Measurements from ENCODE around the gene TRIM63. TPM values are rescaled to one million over a fixed set of nuclear protein-coding genes. Genes with fewer than 3 reads are reported as not detected.

Gene TRIM63
- polyA plus RNA-seq, 3 donors from 2014 or later: 0.14 TPM; not detected in 2

DNA sequence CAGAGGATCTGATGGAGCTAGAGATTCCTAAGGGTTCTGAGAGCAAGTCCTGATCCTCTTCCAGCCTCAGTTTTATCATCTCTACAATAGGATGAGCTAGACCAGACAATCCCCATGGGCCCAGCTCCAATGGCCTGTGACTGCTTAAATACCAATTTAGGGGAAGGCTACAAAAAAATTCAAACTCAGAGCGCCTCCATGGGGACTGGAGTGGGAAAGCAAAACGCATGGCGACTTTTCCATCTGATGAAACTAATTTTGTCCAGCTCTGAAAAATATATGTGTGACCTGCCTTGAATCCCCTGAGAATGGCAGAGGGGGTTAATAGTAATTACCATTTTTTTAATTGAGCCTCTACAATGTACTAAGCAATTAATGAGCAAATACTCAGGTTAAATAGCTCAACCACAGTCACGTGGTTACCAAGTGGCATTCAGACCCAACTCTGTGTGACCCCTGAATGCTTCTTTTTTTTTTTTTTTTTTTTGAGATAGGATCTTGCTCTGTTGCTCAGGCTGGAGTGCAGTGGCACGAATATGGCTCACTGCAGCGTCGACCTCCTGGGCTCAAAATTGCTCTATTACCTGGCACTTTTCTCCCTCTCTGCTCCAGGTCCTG is 37.5 kb downstream of the TRIM63 start:
- DNase-seq: no peak
- Mint-ChIP-seq H3K9me3 (no peaks in the 10 kb centered on the region), H3K36me3 (no peaks in the 10 kb centered on the region), H3K27ac (no peak overlapping the region), H3K4me1 (peaks cover 5 to 8% of the 10 kb centered on the region in 2 donors), H3K4me3 (no peak overlapping the region), H3K27me3 (ENCODE audit: low read depth in 3 of 3) (peaks cover 2 to 8% (median 5%) of the 10 kb centered on the region in 3 donors)

DNA sequence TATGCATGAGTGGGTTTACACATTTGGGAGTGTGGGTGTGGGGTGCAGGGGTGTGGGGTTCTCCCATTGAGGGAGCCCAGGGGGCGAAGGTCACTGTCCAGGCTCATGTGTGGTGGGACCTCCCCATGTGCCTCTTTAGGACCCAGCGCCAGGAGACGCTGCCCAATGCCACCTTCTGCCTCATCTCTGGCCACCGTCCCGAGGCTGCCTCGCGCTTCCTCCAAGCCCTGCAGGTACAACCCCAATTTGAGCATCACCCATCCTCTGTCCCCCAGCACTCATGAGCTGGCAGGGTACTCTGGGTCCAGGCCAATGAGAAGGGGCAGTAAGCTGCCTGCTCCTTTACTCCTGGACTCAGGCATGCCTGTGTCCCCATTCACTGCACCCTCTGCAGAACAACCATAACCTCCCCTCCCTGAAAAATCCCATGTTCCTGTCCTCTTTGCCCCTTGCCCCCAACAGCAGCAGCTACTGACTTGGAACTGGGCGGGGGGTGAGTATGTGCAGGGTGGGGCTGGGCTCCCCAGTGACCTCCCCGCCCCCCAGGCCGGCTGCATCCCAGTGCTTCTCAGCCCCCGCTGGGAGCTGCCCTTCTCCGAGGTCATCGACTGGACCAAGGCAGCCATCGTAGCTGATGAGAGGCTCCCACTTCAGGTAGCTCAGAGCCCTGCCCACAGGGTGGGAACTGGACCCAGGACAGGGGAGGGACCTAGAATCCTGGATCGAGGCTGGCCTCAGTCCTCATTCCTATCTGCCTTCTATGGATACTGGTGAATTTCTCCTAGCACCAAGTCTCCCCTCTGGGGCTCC is 38.2 kb downstream of the TRIM63 start:
- H3K4me1 Mint-ChIP-seq: peaks cover 0 to 1% of the 10 kb centered on the region in 2 donors
- no peaks in the 10 kb centered on the region for H3K9me3 Mint-ChIP-seq
- no peaks in the 10 kb centered on the region for H3K36me3 Mint-ChIP-seq
- no peak for DNase-seq
- H3K4me3 Mint-ChIP-seq: no peak overlapping the region
- H3K27ac Mint-ChIP-seq: no peak overlapping the region
- H3K27me3 Mint-ChIP-seq (ENCODE audit: low read depth in 3 of 3): peaks cover 2 to 8% (median 5%) of the 10 kb centered on the region in 3 donors

DNA sequence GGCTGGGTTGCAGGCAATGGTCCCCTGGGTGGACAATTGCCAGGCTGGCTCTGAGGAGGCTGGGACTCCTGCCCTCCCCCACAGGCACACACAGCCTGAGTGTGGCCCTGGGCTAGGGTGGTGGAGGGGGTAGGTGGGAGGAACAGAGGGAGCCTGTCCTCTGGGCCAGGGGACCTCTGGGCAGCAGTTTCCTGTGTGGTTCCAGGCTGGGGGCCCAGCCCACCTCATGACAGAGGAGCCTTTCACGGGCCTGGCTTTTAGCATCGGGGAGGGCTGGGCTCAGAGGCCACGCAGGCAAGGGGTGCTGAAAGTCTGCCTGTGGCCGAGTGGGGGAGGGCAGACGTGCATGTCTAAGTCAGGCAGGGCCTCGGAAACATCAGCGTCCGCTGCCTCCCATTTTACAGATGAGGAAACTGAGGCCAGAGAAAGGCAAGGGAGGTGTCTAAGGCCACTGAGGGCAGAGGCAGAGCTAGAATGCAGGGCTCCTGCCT is 38.9 kb downstream of the TRIM63 start:
- H3K36me3 Mint-ChIP-seq: no peaks in the 10 kb centered on the region
- H3K4me1 Mint-ChIP-seq: no peaks in the 10 kb centered on the region
- H3K9me3 Mint-ChIP-seq: no peaks in the 10 kb centered on the region
- DNase-seq: no peak
- peaks cover 2 to 8% (median 3%) of the 10 kb centered on the region in 3 donors for H3K27me3 Mint-ChIP-seq (ENCODE audit: low read depth in 3 of 3)
- no peak overlapping the region for H3K4me3 Mint-ChIP-seq
- H3K27ac Mint-ChIP-seq: no peak overlapping the region

DNA sequence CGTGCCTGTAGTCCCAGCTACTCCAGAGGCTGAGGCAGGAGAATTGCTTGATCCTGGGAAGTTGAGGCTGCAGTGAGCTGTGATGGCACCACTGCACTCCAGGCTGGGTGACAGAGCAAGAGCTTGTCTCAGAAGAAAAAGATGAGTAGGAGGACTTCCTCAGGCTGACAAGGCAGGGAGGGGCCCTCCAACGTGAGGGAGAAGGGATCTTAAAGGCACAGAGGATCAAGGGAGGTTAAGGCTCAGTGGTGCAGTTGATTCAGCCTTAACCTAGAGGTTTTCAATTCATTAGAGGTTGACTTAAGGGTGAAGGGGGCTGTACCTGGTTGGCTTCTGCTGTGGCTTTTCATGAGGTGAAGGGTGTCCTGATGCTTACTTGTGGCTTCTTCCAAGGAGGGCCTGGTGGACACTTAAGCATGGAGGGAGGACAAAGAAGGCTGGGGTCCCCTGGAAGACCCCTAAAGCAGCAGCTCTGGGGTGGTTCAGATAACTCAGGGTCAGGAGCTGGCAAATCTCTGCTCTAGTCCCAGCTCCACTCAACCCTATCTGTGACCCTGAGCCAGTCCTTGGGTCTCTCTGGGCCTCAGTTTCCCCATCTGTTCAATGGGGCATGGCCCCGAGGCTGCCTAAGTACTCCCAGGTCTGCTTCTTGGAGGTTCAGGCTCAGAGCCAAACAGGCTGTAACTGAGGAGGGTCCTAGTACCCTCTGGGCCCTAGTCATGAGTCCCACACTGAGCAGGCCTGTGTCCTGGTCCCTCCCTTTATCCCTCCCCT is 39.5 kb downstream of the TRIM63 start:
- no peak for DNase-seq
- H3K27me3 Mint-ChIP-seq (ENCODE audit: low read depth in 3 of 3): peaks cover 2 to 9% (median 3%) of the 10 kb centered on the region in 3 donors
- H3K27ac Mint-ChIP-seq: no peak overlapping the region
- no peak overlapping the region for H3K4me3 Mint-ChIP-seq
- H3K9me3 Mint-ChIP-seq: no peaks in the 10 kb centered on the region
- no peaks in the 10 kb centered on the region for H3K36me3 Mint-ChIP-seq
- no peaks in the 10 kb centered on the region for H3K4me1 Mint-ChIP-seq

DNA sequence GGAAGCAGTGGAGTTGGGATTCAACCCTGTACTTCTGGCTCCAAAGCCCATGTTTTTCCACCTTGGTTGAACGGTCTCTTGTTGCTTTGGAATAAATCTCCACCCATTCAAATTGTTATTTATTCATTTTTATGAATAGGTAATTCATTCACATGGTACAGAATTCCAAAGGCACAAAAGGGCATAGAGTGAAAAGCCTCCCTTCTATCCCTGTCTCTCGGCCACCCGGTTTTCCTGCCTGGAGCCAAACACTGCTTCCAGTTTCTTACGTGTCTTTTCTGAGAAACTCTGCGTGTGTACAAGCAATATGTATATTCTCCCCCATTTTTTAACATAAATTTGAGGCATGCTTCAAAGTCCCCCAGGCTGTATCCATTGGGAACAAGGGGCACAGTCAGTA is 41.9 kb downstream of the TRIM63 start:
- Mint-ChIP-seq H3K27me3 (ENCODE audit: low read depth in 3 of 3) (peaks cover 2 to 3% (median 2%) of the 10 kb centered on the region in 3 donors), H3K4me1 (no peaks in the 10 kb centered on the region), H3K36me3 (no peaks in the 10 kb centered on the region), H3K9me3 (no peaks in the 10 kb centered on the region), H3K27ac (no peak overlapping the region), H3K4me3 (no peak overlapping the region)
- no peak for DNase-seq

DNA sequence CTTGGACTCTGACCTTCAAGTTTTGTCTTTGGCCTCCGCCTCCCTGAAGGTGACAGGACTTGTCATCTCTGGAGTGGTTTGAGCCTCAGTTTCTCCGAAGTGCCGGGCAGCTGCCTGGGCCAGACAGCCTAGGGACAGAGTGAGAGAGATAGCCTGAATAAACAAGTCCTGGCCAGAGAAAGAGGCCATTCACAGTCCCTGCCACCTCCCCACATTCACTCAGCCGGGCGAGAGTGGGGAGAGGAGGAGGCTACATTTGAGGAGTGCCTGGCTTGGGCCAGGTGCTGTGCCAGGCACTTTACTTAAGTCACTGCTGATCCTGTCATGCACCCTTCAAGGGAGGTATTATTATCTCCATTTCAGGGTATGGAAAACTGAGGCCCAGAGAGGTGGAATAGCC is 42.4 kb downstream of the TRIM63 start:
- Mint-ChIP-seq H3K4me1 (no peaks in the 10 kb centered on the region), H3K36me3 (no peaks in the 10 kb centered on the region), H3K27ac (no peak overlapping the region), H3K27me3 (ENCODE audit: low read depth in 3 of 3) (peaks cover 2 to 3% (median 2%) of the 10 kb centered on the region in 3 donors), H3K9me3 (no peaks in the 10 kb centered on the region), H3K4me3 (no peak overlapping the region)
- DNase-seq: no peak

DNA sequence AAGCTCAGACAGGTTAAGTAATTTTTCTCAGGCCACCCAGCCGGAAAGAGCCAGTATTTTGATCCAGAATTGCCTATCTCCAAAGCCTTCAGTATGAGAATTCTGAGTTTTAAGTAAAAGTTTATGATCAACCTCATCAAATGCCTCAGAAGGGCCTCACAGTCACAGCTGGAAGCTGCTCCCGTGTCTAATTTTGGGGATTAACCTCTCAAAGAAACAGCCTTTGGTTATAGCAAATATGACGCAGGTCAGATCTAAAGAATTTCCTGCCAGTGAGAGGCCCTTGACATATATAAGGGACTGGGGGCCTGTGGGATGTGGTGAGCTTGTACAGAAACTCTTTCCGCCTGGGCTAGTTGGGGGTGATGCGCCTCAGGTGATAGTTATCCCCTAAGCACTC is 43.6 kb downstream of the TRIM63 start:
- Mint-ChIP-seq H3K4me1 (peaks cover 4 to 5% of the 10 kb centered on the region in 2 donors), H3K4me3 (no peak overlapping the region), H3K27ac (no peak overlapping the region), H3K27me3 (ENCODE audit: low read depth in 3 of 3) (peaks cover 0 to 2% (median 2%) of the 10 kb centered on the region in 3 donors), H3K36me3 (no peaks in the 10 kb centered on the region), H3K9me3 (no peaks in the 10 kb centered on the region)
- DNase-seq: no peak

DNA sequence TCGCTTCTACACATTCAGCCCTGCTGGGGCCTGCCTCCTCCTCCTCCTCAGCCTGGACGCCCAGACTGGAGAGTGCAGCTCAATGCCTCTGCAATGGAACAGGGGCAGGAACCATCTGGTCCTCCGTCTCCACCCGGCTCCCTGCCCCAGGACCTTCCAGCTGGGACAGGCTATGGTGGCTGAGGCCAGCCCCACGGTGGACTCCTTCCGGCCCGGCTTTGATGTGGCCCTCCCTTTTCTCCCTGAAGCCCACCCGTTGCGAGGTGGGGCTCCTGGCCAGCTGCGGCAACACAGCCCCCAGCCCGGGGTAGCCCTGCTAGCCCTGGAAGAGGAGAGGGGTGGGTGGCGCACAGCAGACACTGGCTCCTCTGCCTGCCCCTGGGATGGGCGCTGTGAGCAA is 44.4 kb downstream of the TRIM63 start:
- no peaks in the 10 kb centered on the region for H3K36me3 Mint-ChIP-seq
- no peak overlapping the region for H3K27ac Mint-ChIP-seq
- H3K27me3 Mint-ChIP-seq (ENCODE audit: low read depth in 3 of 3): peaks cover 0 to 2% (median 2%) of the 10 kb centered on the region in 3 donors
- no peaks in the 10 kb centered on the region for H3K9me3 Mint-ChIP-seq
- H3K4me3 Mint-ChIP-seq: no peak overlapping the region
- DNase-seq: no peak
- H3K4me1 Mint-ChIP-seq: peaks cover 4 to 5% of the 10 kb centered on the region in 2 donors

DNA sequence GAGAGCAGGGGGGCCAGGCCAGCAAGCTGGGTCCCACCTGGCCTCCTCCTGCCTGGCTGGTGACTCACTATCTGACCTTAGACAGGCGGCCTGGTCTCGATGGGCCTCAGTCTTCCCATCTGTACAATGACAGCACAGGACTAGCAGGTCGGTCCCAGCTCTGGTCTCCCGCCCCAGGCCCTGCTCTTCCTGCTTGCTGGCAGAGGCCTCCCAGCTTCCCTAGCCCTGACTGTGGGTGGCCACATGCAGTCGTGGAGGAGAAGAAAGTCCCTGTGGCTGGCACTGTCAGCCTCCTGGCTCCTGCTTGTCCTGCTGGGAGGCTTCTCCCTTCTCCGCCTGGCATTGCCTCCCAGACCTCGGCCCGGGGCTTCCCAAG is 45.0 kb downstream of the TRIM63 start:
- H3K27ac Mint-ChIP-seq: no peak overlapping the region
- peaks cover 0 to 2% (median 2%) of the 10 kb centered on the region in 3 donors for H3K27me3 Mint-ChIP-seq (ENCODE audit: low read depth in 3 of 3)
- no peak overlapping the region for H3K4me3 Mint-ChIP-seq
- no peak for DNase-seq
- peaks cover 4 to 5% of the 10 kb centered on the region in 2 donors for H3K4me1 Mint-ChIP-seq
- H3K36me3 Mint-ChIP-seq: no peaks in the 10 kb centered on the region
- no peaks in the 10 kb centered on the region for H3K9me3 Mint-ChIP-seq

DNA sequence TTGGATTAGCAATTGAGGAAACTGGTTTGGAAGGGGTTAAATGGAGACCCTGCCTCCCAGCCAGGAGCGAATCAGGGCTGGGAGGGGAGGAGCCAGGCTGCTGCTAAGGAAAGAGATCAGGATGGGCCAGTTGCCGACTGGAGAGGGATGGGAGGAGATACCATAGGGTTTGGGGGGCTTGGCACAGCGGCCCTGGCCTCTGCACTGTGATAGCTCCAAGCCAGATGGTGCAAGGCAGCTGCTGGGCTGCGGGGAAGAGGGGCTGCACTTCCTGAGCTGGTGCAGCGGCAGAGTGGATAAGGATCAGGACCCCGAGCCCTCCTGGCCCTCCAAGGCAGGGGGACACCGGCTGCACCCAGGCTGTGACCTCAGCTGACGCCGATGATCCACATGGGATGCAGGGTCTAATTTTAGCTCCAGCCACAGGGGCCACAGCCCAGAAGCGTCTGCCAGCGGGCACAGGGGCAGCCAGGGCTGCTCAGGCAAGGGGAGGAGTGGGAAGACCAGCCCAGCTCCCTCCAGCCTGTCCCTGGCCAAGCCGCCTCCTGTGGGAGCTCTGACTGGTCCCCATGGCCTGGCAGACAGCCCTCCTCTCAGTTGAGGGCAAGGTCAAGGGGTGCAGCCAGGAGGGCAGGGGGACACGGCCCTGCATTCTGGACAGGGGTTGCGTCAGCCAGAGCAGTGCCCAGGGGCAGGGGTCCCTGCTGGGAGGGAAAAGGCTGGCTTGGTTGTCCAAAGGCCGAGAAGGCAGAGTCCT is 45.6 kb downstream of the TRIM63 start, which contains the start of gene EXTL1:
TSS of gene EXTL1 (plus strand) at position 129 of the 757 bp plus-strand sequence. CDS start 872 bp downstream, outside the sequence.
- H3K9me3 Mint-ChIP-seq: no peaks in the 10 kb centered on the region
- peaks cover 0 to 2% (median 2%) of the 10 kb centered on the region in 3 donors for H3K27me3 Mint-ChIP-seq (ENCODE audit: low read depth in 3 of 3)
- H3K4me3 Mint-ChIP-seq: no peak within 1 kb of the TSS
- H3K36me3 Mint-ChIP-seq: no peaks in the 10 kb centered on the region
- peak within 1 kb of the TSS in 1 of 6 donors; percentile 17 for H3K27ac Mint-ChIP-seq
- no peak for DNase-seq
- H3K4me1 Mint-ChIP-seq: peaks cover 4 to 5% of the 10 kb centered on the region in 2 donors

DNA sequence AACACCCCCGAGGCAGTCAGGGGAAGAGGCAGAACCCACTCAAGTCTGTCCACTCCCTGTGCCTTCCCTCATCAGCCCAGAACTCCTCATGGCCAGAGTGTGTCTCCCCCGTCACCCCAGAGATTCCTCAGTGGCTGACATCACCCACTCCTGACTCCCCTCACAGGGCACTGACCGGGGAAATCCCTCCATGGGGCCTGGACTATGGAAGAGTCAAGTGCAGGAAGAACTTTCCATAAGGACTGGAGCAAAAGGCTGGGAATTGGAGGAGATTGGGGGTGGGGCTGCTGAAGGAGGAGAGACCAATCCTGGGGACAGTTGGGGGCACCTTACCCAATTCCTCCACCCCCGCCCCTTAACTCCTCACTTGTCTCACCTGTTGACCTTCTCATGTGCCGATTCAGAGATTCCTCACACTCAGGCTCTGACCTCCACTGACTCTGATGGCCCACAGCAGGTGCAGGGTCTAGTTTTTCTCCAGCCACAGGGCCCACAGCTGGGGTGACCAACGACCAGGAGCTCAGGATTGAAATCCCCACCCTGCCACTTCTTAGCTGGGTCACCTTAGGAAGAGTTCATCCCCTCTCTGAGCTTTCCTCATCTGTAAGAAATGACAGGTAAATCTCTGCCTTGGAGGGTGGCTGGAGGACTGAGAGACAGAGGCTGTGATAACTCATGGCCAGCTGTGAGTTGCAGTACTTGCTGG is 46.3 kb downstream of the TRIM63 start:
- no peak for DNase-seq
- H3K36me3 Mint-ChIP-seq: no peaks in the 10 kb centered on the region
- no peak overlapping the region for H3K27ac Mint-ChIP-seq
- H3K9me3 Mint-ChIP-seq: no peaks in the 10 kb centered on the region
- no peak overlapping the region for H3K4me3 Mint-ChIP-seq
- peaks cover 4 to 5% of the 10 kb centered on the region in 2 donors for H3K4me1 Mint-ChIP-seq
- peaks cover 0 to 3% (median 0%) of the 10 kb centered on the region in 3 donors for H3K27me3 Mint-ChIP-seq (ENCODE audit: low read depth in 3 of 3)

DNA sequence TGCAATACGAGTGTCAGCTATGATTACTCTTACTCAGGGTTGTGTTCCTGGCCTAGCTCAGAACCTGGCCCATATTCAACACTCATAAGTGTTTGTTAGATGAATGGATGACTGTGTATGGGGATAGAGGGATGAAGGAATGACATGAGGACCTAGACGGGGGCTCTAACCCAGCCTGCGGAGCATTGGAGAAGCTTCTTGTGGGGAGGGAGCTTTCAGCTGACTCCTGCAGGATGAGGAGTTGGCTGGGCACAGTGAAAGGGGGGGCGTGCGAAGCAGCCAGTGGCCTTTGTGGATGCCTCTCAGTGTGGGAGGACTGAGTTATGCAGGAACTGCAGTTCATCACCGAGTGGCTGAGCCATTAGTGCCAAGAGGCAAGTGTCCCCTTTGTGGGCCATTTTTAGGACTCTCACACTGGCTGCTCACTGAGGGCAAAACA is 47.1 kb downstream of the TRIM63 start:
- DNase-seq: no peak
- Mint-ChIP-seq H3K36me3 (no peaks in the 10 kb centered on the region), H3K4me1 (peaks cover 4 to 5% of the 10 kb centered on the region in 2 donors), H3K4me3 (no peak overlapping the region), H3K9me3 (no peaks in the 10 kb centered on the region), H3K27me3 (ENCODE audit: low read depth in 3 of 3) (peaks cover 0 to 3% (median 0%) of the 10 kb centered on the region in 3 donors), H3K27ac (no peak overlapping the region)
